ENCODE data around the gene ACTN2.

ACTN2 gene

GRCh38 chr1:236691348-236691747 lies 5.0 kb downstream of the ACTN2 start:
- no peak for DNase-seq (ENCODE audit: low read depth)

DNA sequence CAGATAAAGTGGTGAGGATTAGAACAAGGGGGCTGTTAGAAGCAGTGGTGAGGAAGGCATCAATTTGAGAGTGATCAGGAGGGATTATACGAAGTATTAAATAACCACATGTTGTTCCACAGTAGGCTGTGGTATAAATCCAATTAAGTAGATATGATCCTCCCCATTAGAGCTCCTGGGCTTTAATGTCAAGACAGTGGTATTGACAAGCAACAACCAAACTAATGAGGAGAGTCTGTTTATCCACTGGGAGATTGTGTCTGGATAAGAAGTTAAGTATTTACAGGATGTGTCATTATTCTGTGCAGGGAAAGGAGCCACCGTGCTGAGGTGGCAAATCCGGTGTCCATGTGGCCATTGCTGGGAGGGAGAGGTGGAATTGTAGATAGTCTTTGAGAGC lies 5.8 kb downstream of the ACTN2 start:
- DNase-seq (ENCODE audit: low read depth), result no peak

DNA sequence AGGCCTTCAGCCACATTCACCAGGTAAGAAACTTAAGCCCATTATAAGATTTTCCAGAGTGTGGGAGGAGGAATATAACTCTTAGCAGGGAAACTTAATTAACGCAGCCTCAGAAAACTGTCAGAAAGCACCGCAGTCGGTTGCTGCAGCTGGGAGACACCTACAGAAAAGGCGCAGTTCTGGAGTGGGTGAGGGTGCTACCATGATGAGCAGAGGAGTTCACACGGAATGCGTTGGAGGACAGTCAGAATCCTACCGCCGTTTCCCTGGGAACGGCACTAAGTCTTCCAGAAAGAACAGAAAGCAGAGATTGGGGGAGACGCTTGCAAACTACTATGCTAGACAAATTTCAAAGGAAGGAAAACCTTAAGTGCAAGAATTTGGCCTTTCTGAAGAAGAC lies 6.4 kb downstream of the ACTN2 start:
- no peak for DNase-seq (ENCODE audit: low read depth)

- no peak for DNase-seq (ENCODE audit: low read depth)
These were observed 13.1 kb downstream of the ACTN2 start for GRCh38 chr1:236699366-236699765.

GRCh38 chr1:236700903-236701302 lies 14.6 kb downstream of the ACTN2 start:
- no peak for DNase-seq (ENCODE audit: low read depth)

GRCh38 chr1:236701782-236702181 lies 15.5 kb downstream of the ACTN2 start:
- no peak for DNase-seq (ENCODE audit: low read depth)

DNA sequence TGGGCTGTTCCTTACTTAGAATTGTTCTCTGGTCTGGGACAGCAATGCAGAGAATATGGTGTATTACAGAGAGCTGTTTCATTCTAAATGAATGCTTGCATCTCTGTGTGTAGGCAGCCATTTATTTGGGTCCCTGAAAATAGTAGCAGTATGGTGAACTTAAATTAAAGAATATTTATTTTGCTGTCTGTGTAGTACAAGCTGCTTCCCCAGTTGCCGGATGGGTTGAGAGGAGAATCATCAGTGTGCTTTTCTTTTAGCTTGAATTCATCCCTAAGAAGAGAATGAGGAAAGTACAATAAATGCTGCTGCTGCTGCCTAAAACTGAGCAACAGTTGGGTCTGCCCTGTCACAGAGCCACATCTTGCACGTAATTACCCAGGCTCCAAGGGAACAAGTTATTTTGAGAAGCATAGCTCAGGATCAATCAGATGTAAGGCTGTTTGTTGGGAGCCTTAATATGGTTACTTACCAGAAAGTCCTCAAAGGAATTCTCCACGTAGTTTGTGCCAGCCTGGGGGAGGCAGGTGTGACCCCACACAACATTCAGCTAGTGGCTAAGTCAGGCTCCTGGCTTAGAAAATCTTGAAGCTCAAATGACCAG lies 16.6 kb downstream of the ACTN2 start:
- no peak for DNase-seq (ENCODE audit: low read depth)

DNA sequence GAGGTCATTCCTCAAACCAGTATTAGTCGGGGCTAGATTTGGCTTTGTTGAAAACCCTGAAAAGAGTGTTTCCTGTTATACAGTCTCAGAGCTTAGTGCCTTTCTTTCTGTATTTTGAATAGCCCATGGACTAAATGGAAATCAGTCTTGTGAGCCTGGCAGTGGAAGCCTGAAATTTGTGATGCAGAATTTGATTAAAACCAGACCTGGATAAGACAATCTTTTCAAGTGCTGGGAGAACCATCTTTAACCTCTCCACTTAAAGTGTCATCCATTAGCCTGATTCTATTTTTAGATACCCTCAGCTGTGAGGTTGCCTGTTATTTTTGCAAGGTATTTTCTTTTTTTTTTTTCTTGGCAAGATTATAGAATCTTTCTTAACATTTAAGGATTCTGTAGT lies 19.5 kb downstream of the ACTN2 start:
- DNase-seq (ENCODE audit: low read depth), result no peak

DNA sequence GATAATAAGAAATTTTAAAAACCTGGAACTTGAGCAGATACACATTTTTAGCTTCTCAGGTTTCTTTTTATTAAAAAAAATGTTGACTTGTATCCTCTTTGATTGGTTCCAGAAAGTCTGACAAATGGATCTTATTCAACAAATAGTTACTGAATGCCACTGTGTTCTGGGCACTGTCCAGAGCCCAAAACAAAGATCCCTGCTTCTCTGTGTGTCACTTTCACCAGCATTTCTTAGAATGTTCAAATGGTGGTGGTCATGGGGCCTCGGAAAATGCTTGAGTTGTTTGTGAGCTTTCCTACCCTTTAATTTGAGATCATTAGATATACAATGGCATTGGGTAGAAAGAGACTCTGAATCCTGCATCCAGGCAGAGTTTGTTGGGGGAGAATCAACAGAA lies 19.9 kb downstream of the ACTN2 start:
- DNase-seq (ENCODE audit: low read depth), result no peak

DNA sequence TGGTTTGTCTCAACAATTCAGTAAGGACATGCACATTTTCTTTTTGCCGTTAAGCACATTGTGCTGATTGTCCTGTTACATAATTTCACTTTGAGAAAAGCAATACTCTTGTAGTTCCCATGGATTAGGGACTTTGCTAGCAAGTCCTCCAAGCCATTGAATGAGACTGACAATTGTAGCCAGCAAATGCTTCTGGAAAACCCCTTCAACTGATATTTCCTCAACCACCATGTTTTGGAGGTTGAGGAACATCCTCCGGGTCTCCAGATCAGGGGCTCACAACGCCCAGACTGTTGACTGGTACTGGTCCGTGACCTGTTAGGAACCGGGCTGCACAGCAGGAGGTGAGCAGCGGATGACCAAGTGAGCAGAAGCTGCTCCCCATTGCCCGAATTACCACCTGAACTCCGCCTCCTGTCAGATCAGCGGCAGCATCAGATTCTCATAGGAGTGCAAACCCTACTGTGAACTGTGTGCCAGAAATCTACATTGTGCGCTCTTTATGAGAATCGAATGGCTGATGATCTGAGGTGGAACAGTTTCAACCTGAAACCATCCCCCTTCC lies 24.1 kb downstream of the ACTN2 start:
- DNase-seq (ENCODE audit: low read depth), result no peak

GRCh38 chr1:236716160-236716559 lies 29.9 kb downstream of the ACTN2 start:
- no peak for DNase-seq (ENCODE audit: low read depth)

- DNase-seq (ENCODE audit: low read depth), result no peak
These were observed 31.5 kb downstream of the ACTN2 start for GRCh38 chr1:236717811-236718210.

GRCh38 chr1:236718328-236718727 lies 32.0 kb downstream of the ACTN2 start:
- no peak for DNase-seq (ENCODE audit: low read depth)

GRCh38 chr1:236720206-236720605 lies 33.9 kb downstream of the ACTN2 start:
- DNase-seq (ENCODE audit: low read depth), result no peak

- DNase-seq (ENCODE audit: low read depth), result no peak
These were observed 34.3 kb downstream of the ACTN2 start for GRCh38 chr1:236720611-236721010.

GRCh38 chr1:236724049-236724448 lies 37.8 kb downstream of the ACTN2 start:
- DNase-seq (ENCODE audit: low read depth), result no peak

DNA sequence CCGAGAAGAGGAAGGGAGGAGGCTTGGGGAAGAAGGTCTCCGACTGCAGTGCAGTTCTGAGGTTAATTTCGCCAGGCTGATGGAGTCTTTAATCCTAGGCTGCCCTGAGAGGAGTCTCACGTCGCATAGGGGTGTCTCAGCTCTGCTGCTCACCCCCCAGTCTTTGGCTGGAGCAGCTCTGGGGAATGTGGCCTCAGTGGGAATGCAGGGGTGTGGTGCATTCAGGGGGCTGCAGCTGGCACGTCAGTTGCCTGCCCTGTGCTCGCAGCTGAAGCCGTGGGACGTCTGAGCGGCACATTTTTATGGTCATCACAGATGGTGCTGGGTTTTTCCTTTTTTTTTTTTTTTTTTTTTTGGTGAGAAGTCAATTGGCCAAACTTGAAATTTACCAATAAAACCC lies 38.2 kb downstream of the ACTN2 start:
- DNase-seq (ENCODE audit: low read depth), result no peak

- DNase-seq (ENCODE audit: low read depth), result no peak
These were observed 39.4 kb downstream of the ACTN2 start for GRCh38 chr1:236725668-236726067.

DNA sequence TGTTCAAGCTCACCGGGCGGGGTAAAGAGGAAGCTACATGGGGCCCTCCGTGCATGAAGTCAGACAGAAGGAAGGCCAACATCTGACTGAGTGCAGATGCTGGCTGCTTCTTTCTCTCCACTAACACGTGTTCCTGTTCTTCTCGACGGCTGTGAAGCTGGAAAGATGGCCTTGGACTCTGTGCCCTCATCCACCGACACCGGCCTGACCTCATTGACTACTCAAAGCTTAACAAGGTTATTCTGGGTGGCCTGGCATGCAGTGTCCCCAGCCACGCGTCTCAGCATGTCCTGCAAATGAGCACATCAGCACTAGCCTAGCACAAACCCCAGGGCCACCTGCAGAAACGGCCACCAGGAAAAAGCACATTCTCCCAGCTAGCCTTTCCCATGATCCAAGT lies 41.2 kb downstream of the ACTN2 start:
- no peak for DNase-seq (ENCODE audit: low read depth)

DNA sequence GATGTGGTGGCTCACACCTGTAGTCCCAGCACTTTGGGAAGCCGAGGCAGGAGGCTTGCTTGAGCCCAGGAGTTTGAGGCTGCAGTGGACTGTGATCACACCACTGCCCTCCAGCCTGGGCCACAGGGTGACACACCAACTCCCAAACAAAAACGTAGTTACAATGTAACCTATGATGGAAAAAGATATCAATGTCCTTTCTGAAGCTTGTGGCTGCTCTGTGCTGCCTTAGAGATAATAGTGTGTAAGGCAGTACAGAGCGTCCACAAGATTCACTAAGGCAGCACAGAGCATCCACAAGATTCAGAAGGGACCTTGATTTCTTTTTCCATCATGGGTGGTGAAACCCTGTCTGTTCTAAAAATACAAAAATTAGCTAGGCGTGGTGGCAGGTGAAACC lies 42.5 kb downstream of the ACTN2 start:
- no peak for DNase-seq (ENCODE audit: low read depth)

GRCh38 chr1:236733653-236734052 lies 47.4 kb downstream of the ACTN2 start:
- no peak for DNase-seq (ENCODE audit: low read depth)

DNA sequence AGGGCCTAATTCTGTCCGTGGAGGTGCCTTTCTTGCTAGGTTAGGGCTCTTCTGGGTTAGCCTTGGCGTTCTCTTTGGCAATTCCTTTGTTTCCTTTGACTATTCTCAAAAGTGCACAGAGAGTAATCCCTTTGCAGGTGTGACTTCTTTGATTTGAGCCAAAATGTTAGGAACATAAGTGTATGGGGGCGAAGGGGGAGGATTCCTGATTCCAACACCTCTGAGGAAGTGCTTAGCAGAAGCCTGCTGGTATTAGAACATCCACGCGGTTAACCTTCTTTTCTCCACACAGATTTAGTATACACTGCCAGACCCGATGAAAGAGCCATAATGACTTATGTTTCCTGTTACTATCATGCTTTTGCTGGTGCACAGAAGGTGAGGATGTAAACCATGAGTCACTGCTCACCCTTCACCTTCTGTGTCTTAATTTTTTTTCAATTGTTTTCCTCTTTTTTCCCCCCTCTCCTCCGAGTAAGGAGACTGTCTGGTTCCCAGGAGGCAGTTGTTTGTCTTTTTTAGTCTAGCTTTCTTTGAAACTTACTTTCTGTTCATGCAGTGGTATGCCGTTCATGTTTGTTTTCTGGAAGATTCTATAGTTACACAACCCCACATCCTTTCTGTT lies 48.0 kb downstream of the ACTN2 start:
- DNase-seq (ENCODE audit: low read depth), result no peak

DNA sequence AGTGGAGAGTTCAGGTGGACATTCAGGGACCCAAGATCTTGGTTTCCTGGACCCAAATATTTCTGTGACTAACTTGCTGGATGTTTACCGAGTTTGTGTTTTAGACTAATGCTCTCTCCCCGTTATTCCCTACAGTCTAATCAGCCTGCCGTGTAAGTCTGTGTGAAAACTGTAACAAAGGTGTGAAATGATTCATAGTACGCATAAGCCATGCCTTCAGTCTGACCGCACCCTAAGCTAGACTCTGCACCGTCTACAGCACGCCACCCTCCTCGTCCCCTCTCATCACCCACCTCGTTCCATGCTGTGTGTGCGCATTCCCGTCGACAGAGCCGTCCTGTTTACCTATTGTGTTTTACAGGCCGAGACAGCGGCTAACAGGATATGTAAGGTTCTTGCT lies 50.5 kb downstream of the ACTN2 start:
- no peak for DNase-seq (ENCODE audit: low read depth)

GRCh38 chr1:236741753-236742152 lies 55.5 kb downstream of the ACTN2 start:
- no peak for DNase-seq (ENCODE audit: low read depth)

Data from CMK (cell line).